ENCODE data around the gene ZNF835.

DNA sequence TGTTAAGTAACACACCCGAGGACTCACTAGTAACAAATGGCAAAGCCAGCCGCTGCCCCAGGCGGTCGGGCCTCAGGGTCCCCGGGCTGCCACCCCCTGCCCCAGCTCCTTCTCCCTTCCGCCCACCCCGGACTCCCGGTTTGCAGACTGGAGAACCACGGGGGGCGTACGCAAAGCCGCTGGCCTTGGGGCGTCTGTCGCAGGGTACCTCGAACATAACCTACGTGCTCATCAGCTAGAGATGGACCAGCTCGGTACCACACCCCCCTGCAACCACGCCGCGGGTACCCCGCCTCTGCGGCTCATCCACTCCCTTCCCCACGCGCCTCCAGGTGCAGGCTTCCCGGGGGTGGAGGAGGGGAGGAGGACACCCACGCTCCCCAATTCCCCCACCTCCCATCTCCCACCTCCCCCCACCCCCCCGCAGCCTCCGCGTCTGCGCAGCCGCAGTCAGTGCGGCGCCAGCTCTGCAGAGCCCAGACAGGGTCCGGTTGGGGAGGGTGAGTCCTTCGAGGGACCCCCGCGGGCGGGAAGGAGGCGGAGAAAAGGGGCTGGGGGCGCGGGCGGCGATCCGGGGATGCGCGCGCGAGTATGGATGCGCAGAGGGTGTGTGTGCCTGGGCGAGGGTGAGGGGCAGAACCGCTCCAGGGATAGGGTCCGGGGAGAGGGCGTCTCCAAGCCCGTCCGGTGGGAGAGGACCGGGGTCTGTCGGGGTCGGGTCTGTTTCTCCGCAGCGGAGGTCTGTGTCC, 28.7 kb downstream of the ZNF835 start, which contains the start of gene SMIM17:
- TF ChIP-seq, protein P1, sequence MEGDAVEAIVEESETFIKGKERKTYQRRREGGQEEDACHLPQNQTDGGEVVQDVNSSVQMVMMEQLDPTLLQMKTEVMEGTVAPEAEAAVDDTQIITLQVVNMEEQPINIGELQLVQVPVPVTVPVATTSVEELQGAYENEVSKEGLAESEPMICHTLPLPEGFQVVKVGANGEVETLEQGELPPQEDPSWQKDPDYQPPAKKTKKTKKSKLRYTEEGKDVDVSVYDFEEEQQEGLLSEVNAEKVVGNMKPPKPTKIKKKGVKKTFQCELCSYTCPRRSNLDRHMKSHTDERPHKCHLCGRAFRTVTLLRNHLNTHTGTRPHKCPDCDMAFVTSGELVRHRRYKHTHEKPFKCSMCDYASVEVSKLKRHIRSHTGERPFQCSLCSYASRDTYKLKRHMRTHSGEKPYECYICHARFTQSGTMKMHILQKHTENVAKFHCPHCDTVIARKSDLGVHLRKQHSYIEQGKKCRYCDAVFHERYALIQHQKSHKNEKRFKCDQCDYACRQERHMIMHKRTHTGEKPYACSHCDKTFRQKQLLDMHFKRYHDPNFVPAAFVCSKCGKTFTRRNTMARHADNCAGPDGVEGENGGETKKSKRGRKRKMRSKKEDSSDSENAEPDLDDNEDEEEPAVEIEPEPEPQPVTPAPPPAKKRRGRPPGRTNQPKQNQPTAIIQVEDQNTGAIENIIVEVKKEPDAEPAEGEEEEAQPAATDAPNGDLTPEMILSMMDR (IDR thresholded peaks at IDR 0.05) = no peak
- TF ChIP-seq POLR2A (IDR thresholded peaks at IDR 0.05) (no peak), EP300 (IDR thresholded peaks at IDR 0.05) (no peak)
